GM18499 (cell line): Measurements from ENCODE around the gene PCID2.

ENCODE experiments used
- ATAC-seq: cut with Tn5 transposase; IDR thresholded peaks from one replicate; pipeline ENCODE4 v1.9.1; 2021; ENCODE audit warnings: moderate number of reproducible peaks; ENCODE audit not compliant: insufficient read depth, unreplicated experiment

Gene PCID2

DNA sequence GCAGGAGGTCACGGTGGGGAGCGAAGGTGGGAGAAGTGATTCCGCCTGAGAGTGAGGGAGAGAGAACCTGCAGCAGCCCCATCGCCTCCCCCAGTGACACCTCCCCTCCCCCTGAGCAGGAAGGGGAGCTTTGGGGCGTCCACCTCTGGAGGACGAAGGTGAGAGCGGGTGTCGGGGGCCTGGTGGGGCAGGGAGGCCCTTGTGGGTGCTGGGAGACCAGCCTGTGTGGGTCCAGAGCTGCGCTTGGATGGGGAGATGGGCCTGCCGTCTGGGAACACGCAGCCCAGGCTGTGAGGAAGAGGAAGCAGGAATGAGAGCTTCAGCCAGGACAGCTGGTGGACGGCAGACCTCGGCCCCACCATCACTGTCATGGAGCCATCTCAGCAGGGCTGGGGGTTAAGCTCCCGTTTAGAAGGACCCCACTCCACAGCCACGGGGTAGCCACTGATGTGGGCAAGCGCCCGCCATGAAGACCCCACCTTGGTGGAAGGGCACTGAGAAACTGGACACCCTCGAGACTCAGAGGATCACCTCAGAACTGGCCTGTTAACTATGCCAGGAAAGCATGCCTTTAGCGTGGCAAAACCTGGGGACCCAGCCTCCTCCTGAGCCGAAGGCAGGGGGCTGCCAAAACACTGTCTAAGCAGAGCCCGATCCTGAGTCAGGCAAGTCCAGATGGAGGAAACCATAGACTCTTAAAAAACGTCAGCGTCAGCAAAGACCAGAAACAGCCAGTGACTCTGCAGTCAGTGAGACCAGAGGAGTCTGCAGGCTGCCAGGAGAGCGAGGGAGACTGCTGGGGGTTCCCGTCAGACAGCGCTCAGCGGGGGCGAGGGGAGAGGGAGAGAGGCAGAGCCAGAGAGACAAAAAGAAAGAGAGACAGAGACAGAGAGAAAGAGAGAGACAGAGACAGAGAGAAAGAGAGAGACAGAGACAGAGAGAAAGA is 56.5 kb downstream of the PCID2 start:
- no peak for ATAC-seq

DNA sequence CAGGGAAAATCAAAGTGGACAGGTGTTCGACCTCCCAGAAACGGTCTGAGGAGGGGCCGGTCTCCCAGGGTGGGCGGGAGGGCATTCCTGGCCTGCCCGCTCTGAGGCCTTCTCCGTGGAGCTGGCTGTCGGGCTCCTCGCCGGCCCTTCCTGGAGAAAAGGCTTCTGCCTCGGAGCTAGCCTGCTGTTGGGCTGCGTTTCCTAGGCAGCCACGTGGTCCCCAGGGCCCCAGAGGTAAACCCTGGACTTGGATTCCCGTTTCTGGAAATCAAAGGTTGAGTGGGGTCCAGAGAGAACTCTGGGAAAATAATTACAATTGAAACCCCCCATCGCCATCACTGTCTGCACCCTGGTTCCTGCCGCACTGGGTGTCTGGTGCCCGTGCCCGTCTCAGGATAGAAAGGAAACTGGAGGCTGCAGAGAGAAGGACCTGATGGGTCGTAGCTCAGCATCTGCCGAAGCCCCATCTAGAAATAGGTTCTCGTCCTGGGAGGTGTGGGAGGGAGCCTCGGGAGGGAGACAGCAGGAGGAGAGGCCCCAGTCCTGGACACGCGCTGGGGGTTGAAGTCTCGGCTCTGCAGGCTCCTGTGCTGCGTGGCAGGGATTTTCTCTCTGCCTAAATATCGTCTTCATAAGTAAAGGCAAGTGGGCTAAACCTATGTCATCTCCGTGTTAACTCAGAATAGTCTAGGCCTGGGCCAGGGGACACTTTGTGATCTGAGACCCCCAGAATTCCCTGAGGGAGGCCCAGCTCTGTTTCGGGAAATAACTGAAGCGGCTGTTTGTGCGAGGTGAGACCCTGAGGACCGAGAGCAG is 57.7 kb downstream of the PCID2 start:
- ATAC-seq, result no peak

GRCh38 chr13:113149711-113150549 is 58.5 kb downstream of the PCID2 start:
- ATAC-seq, result no peak

DNA sequence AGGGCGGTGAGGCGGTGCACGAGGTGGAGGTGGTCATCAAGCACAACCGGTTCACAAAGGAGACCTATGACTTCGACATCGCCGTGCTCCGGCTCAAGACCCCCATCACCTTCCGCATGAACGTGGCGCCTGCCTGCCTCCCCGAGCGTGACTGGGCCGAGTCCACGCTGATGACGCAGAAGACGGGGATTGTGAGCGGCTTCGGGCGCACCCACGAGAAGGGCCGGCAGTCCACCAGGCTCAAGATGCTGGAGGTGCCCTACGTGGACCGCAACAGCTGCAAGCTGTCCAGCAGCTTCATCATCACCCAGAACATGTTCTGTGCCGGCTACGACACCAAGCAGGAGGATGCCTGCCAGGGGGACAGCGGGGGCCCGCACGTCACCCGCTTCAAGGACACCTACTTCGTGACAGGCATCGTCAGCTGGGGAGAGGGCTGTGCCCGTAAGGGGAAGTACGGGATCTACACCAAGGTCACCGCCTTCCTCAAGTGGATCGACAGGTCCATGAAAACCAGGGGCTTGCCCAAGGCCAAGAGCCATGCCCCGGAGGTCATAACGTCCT is 59.4 kb downstream of the PCID2 start:
- no peak for ATAC-seq

DNA sequence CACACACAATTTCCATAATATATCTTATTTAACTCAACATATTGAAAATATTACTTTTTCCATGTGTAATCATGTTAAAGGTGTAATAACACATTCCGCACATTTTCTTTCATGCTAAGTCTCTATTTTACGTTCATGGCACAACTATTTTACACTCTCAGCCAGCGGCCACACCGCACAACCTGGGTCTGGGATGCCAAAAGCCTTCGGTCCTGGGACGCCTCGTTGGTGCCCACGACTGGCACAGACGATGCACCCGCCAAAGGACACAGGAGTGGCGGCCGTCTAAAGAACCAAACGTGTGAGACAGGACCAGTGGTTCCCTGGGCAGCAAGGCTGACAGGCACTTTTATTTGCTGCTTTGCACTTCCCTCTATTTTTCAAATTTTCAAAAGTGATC is 60.1 kb downstream of the PCID2 start:
- no peak for ATAC-seq

DNA sequence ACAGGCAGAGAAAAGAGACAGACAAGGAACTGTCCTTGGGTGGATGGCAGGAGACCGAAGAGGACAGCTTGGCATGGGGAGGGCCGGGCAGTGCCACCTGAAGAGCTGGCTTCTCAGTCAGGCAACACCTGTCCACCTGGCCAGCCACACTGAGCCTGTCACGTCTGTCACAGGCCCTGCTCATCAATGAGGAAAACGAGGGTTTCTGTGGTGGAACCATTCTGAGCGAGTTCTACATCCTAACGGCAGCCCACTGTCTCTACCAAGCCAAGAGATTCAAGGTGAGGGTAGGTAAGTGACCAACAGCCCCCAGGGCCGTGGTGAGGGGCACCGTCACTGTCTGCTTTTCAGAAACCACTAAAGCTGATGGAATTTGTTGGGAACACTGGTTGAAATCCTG is 61.3 kb downstream of the PCID2 start:
- no peak for ATAC-seq

- ATAC-seq, result no peak
These were observed 61.7 kb downstream of the PCID2 start for GRCh38 chr13:113146750-113147149.

GRCh38 chr13:113145911-113146598 is 62.4 kb downstream of the PCID2 start:
- no peak for ATAC-seq

DNA sequence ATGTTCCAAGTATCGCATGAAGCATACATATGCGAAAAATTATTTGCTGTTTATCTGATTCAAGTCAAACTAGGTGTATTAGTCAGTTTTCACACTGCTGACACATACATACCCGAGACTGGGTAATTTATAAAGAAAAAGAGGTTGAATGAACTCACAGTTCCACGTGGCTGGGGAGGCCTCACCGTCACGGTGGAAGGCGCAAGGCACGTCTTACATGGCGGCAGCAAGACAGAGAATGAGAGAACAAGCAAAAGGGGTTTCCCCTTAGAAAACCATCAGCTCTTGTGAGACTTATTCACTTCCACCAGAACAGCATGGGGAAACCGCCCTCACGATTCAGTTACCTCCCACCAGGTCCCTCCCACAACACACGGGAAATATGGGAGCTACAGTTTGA is 63.0 kb downstream of the PCID2 start:
- no peak for ATAC-seq

- ATAC-seq, result no peak
These were observed 64.2 kb downstream of the PCID2 start for GRCh38 chr13:113144255-113144629.

DNA sequence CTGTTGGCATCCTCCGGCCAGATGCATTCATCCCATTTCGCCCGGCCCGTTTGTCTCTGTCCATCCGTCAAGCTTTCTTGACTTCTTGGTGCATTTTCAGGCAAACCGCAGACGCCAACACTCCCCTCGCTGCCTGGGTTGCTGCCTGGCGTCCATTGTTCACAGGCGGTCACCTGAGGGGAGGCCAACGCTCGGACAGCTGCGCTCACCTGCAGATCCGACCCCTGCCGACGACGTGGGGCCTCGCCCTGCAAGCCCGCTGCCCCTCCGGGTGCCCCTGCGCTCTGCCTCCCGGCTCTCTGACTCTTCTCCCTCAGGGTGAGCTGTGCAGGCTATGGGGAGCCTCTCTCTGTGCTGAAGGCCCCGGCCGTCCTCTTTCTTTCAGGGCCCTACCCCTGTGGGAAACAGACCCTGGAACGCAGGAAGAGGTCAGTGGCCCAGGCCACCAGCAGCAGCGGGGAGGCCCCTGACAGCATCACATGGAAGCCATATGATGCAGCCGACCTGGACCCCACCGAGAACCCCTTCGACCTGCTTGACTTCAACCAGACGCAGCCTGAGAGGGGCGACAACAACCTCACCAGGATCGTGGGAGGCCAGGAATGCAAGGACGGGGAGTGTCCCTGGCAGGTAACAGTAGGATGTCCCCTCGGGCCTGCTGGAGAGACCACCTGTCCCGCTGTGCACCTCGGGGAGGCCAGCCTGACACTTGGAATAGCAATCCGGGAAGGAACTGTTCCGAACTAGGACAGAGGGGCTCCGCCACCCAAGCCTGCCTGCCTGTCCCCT is 64.8 kb downstream of the PCID2 start:
- ATAC-seq, result no peak

- ATAC-seq, result no peak
These were observed 65.6 kb downstream of the PCID2 start for GRCh38 chr13:113142876-113143275.

- ATAC-seq, result no peak
These were observed 66.9 kb downstream of the PCID2 start for GRCh38 chr13:113141601-113141970.

GRCh38 chr13:113140677-113141600 is 67.5 kb downstream of the PCID2 start:
- ATAC-seq, result no peak

DNA sequence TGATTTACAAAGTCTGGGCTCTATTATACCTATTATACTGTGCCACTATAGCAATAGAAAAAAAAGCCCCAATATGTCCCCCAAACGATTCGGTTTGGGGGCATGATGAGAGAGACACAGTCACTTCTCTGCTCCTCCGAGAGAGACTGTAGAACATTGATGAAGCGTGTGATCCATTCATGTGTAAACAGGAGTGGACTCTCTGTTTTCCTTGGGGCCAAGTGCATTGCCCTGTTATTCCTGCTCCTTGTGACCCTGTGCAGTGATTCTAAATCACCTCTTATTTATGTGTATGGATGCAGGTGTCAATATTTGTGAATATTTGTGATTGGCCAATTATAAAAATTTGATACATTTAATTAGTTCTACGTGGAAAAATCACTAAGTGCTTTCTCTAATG is 68.9 kb downstream of the PCID2 start:
- ATAC-seq, result no peak

DNA sequence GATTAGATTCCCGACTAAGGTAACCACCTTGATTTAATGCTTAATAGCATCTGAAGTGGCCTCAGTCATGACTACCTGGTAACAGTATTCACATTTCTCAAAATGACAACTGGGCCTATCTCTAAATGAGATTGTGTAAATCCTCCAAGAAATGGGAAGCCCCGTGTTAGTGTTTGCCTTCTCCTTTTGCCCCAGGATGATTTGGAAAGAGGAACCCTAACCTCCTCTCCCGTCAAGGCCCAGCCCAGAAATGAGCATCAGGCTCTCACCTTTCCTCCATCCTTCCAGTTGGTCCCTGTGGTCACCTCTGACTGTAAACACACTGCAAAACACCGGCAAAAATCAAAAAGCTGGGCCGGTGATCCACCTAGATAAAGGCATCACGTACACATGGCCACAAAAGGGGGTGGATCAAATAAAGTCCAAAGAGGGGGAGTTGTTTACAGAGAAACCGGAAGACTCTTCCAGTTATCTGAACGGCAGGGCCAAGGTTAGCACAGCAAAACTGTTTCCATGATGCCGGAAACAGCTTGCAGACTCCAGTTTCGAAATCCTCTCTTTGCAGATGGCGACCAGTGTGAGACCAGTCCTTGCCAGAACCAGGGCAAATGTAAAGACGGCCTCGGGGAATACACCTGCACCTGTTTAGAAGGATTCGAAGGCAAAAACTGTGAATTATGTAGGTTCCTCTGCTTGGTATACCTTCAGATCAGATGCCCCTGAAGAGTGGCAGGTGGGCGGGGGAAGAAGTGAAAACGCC is 69.5 kb downstream of the PCID2 start:
- ATAC-seq, result no peak

- no peak for ATAC-seq
These were observed 70.7 kb downstream of the PCID2 start for GRCh38 chr13:113137691-113138298.
